Stimulated activated effector memory CD8-positive, alpha-beta T cell treated with anti-CD3 and anti-CD28 coated beads, Interleukin-12 subunit alpha, Interleukin-12 subunit beta, amount 100 ng/mL, for 72 hours (primary cell): ENCODE results near the gene YIPF2.
A peak's percentile ranks its signal among the peaks of the same experiment; 100 is the strongest.

Experiments
- ATAC-seq: fragments of 150-1000 bp; cut with Tn5 transposase; 2 replicates; pipeline ENCODE4 v1.10.0; 2021
- DNase-seq, 2 donors: peaks; one replicate each; pipeline ENCODE4 v3.0.0; 2021 to 2022; ENCODE audit warnings: low spot score in 2 of 2
- H3K27ac Mint-ChIP-seq: one replicate; pipeline ENCODE4 v1.8.0; 2022; ENCODE audit warnings: mild to moderate bottlenecking, mixed read lengths
- H3K36me3 Mint-ChIP-seq: one replicate; pipeline ENCODE4 v1.8.0; 2022; ENCODE audit warnings: mild to moderate bottlenecking, mixed read lengths
- H3K4me1 Mint-ChIP-seq: one replicate; pipeline ENCODE4 v1.8.0; 2022; ENCODE audit warnings: mixed read lengths
- H3K4me3 Mint-ChIP-seq: one replicate; pipeline ENCODE4 v1.8.0; 2022; ENCODE audit warnings: mild to moderate bottlenecking, mixed read lengths
- H3K9me3 Mint-ChIP-seq: one replicate; pipeline ENCODE4 v1.8.0; 2022; ENCODE audit warnings: mixed read lengths

Gene YIPF2

DNA sequence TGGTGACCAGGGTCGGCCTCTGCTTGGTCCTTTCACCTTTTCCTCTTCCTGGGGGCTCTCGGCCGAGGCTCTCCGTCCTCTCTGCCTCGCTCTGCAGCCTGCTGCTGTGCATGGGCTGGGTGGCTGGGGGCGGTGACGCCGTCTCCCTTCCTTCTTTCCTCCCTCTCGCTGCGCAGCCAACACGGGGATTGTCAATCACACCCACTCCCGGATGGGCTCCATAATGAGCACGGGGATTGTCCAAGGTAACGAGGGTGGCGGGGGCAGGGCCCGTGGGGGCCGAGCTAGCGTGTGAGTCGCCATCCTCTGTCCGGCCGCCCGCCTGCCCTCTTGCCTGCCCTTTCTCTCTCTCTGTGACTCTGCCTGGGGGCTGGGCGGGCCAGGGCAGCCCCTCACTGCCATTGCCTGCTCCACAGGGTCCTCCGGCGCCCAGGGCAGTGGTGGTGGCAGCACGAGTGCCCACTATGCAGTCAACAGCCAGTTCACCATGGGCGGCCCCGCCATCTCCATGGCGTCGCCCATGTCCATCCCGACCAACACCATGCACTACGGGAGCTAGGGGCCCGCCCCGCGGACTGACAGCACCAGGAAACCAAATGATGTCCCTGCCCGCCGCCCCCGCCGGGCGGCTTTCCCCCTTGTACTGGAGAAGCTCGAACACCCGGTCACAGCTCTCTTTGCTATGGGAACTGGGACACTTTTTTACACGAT is 7.1 kb downstream of the YIPF2 start:
- Mint-ChIP-seq H3K4me3 (no peak overlapping the region), H3K27ac (peak overlapping the region; percentile 52), H3K4me1 (peaks cover 13% of the 10 kb centered on the region), H3K9me3 (no peaks in the 10 kb centered on the region), H3K36me3 (peaks cover 65% of the 10 kb centered on the region)
- no peak for ATAC-seq
- no peak for DNase-seq

DNA sequence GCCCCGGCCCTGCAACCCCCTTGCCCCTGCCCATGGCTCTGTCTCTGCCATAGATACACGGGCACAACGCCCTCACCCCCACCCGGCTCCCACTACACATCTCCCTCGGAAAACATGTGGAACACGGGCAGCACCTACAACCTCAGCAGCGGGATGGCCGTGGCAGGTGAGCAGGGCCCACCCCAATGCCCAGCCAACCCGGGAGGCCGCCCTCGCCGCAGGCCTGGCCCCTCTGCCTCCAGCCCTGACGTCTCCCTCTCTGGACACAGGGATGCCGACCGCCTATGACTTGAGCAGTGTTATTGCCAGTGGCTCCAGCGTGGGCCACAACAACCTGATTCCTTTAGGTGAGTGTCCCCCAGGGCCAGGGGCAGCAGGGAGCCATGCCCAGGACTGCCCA is 7.7 kb downstream of the YIPF2 start:
- Mint-ChIP-seq H3K4me3 (no peak overlapping the region), H3K9me3 (no peaks in the 10 kb centered on the region), H3K36me3 (peaks cover 65% of the 10 kb centered on the region), H3K4me1 (peaks cover 13% of the 10 kb centered on the region), H3K27ac (peak overlapping the region; percentile 52)
- ATAC-seq (peak; percentile 5), DNase-seq (no peak)

DNA sequence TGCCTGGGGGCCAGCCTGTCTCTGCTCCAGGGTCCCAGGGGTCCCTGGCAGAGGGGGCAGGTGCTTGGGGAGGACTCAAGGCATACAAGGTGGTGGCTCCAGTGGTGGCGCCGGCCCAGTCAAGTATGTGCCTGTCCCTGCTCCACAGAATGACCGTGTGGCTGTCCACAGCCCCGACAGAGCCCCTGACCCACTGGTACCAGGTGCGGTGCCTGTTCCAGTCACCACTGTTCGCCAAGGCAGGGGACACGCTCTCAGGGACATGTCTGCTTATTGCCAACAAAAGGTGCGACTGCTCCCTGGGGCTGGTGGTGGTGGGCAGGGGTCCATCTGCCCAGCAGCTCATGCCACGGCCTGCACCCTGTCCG is 8.2 kb downstream of the YIPF2 start:
- Mint-ChIP-seq H3K4me1 (peaks cover 10% of the 10 kb centered on the region), H3K9me3 (no peaks in the 10 kb centered on the region), H3K27ac (no peak overlapping the region), H3K4me3 (no peak overlapping the region), H3K36me3 (peaks cover 61% of the 10 kb centered on the region)
- ATAC-seq, result no peak
- no peak for DNase-seq

DNA sequence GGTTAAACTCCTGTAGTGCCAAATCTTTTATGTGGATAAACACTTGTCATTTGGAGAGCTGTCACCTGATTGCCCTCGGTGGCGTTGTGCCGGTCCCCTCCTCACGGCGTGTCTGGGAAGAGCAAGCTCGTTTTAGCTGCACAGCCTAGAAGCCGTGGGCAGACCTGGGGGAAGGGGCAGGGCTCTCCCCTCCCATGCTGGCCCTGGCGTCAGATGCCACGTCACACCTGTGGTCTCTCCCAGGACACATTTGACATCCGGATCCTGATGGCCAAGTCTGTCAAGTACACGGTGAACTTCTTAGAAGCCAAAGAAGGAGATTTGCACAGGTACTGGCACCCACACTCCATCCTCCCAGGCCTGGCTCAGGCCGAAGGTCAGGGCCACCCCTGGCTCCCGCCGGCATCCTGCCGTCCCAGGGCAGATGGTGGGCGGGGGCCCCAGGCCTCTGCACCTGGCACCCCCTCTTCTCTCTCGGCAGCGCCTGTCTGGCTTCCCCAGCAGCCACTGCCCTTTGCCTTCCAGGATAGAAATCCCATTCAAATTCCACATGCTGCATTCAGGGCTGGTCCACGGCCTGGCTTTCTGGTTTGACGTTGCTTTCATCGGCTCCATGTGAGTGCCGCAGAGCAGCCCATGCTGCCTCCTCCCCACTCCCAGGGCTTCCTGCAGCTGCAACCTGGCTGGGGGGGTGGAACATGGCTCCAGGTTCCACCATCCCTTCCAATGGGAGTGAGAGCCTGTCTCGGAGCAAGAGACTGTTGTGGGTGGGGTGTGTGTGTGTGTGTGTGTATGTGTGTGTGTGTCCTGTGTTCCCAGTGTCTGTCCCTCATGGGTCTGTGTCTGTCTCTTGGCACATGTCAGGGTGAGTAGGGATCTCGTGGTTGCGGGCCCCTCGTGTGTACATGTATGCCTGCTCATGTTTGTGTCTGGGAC is 8.8 kb downstream of the YIPF2 start:
- ATAC-seq (no peak), DNase-seq (no peak)
- peaks cover 5% of the 10 kb centered on the region for H3K4me1 Mint-ChIP-seq
- H3K27ac Mint-ChIP-seq, result peak overlapping the region; percentile 16
- no peaks in the 10 kb centered on the region for H3K9me3 Mint-ChIP-seq
- no peak overlapping the region for H3K4me3 Mint-ChIP-seq
- peaks cover 56% of the 10 kb centered on the region for H3K36me3 Mint-ChIP-seq

DNA sequence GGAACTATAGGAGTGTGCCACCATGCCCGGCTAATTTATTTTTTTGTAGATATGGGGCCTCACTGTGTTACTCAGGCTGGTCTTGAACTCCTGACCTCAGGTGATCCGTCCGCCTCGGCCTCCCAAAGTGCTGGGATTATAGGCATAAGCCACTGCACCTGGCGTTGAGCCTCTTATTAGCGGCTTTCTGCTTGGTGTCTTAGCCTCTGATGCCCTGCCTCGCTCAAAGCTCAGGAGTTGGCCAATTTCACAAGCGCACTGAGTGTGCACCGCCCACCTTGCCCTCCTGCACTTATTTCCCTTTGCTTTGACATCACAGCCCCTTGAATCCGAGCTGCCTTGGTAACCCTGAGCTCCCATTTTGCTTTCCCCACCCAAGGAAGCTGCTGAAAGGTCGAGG is 10.1 kb downstream of the YIPF2 start:
- Mint-ChIP-seq H3K36me3 (peaks cover 56% of the 10 kb centered on the region), H3K9me3 (no peaks in the 10 kb centered on the region), H3K27ac (no peak overlapping the region), H3K4me1 (no peaks in the 10 kb centered on the region), H3K4me3 (no peak overlapping the region)
- DNase-seq, result no peak
- ATAC-seq, result no peak

DNA sequence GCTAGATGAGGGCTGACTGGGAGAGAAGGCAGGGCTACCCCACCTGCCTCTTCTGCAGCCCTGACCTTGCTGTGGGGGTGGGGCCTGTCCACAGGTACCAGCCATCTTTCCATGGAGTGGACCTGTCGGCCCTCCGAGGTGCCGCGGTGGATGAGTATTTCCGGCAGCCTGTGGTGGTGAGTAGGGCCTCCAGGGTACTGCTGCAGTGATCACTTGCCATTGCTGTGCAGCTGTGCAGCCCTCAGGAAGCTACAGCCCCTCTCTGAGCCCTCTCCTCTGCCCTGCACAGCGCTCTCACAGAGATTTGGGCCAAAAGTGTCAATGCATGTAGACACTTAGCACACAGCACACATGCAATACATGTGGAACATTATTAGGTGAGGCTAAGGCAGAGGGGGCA is 11.8 kb downstream of the YIPF2 start:
- H3K9me3 Mint-ChIP-seq, result no peaks in the 10 kb centered on the region
- no peak for DNase-seq
- no peak for ATAC-seq

DNA sequence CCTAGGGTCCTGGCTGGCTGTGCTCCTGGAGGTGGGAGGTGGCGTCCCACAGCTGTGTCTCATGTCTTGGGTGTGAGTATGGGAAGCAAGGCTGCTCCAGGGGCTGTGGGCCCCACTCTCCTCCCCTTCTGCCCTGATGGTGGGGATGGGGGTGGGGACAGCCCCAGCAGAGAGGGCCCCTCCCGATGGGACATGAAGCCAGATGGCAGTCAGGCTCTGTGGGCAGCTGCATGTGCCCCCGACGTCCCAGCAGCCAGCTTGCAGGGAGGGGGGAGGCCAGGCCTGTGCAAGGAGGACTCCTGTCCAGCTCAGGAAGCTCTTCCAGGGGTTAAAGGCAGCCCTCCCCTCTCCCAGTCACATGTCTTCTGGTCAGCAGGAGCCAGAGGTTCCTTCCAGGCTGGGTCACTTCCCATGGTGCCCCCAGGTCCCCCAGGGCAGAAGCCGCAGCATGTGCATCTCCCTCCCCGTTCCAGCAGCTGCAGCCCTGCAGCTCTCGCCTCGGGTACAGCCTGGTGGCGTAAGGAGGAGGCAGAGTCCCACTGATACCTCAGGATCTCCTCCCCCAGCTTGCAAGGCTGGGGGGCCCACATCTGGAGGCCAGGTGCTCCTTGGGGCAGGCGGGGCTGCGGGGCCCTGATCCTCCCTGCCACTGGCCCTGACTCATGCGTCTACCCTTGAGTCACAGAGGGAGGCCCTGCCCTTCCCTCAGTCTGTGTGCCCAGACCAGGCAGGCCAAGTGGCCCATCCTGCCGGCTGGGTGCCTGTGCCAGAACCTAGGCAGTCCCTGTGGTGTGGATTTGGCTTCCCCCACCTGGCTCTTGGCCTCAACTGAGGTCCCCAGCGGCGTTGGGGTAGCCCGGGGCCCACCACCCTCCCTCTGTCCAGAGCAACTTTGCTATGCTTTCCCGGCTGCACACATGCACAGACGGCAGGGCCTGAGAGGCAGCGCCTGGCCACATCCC is 13.0 kb downstream of the YIPF2 start:
- DNase-seq, result no peak

More for the DNA sequence above, 11.8 kb downstream of the YIPF2 start:
- no peak overlapping the region for H3K4me3 Mint-ChIP-seq
- no peaks in the 10 kb centered on the region for H3K4me1 Mint-ChIP-seq
- no peak overlapping the region for H3K27ac Mint-ChIP-seq
- peaks cover 54% of the 10 kb centered on the region for H3K36me3 Mint-ChIP-seq

DNA sequence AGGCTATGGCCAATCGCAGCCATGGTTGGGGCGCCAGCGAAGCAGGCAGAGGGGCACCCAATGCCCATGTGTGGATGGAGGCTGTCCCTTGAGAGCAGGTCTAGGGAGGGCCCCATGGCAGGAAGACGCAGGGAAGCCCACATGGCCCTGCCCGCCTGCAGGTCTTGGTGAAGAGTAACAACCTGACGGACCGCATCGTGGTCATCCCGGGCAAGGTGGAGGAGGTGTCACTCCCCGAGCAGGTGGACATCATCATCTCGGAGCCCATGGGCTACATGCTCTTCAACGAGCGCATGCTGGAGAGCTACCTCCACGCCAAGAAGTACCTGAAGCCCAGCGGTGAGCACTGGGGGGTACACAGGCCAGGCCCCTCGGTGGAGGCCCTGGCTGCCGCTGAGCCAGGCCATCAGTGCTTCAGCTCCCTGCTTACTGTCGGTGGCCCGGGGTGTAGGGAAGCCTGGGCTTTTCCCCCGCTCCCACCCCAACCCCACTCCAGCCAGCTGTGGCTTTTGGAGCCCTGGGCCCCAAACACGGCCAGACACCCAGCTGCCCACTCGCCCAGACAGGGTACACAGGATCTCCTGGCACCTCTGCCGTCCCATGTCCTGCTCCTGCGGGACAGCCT is 14.6 kb downstream of the YIPF2 start:
- no peak overlapping the region for H3K27ac Mint-ChIP-seq
- H3K36me3 Mint-ChIP-seq, result peaks cover 68% of the 10 kb centered on the region
- H3K4me3 Mint-ChIP-seq, result no peak overlapping the region
- H3K4me1 Mint-ChIP-seq, result no peaks in the 10 kb centered on the region
- DNase-seq (no peak), ATAC-seq (peak; percentile 22)
- H3K9me3 Mint-ChIP-seq, result no peaks in the 10 kb centered on the region

More for the DNA sequence above, 13.0 kb downstream of the YIPF2 start:
- no peak for ATAC-seq
- Mint-ChIP-seq H3K27ac (no peak overlapping the region), H3K9me3 (no peaks in the 10 kb centered on the region), H3K36me3 (peaks cover 57% of the 10 kb centered on the region), H3K4me3 (no peak overlapping the region), H3K4me1 (no peaks in the 10 kb centered on the region)

DNA sequence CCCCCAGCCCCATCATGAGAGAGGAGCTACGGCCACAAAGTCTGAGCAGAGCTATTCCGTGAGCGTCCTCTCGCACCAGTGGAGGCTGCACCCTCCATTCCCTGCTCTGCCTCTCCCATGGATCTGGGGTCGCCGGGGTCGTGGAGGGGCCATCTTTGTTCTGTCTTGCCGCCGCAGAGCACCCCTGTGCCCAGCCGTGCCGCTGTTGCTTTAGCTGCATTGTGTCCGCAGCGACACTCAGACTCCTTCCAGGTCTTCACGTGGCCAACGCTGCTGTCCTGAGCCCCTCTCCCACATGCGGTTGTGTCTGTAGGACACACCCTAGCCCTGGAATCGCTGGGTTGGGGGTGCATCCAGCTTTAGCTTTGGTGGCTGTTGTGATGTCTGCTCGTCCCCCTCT is 15.8 kb downstream of the YIPF2 start:
- DNase-seq (no peak), ATAC-seq (no peak)
- H3K9me3 Mint-ChIP-seq, result no peaks in the 10 kb centered on the region
- peaks cover 68% of the 10 kb centered on the region for H3K36me3 Mint-ChIP-seq
- H3K4me3 Mint-ChIP-seq, result no peak overlapping the region
- no peak overlapping the region for H3K27ac Mint-ChIP-seq
- H3K4me1 Mint-ChIP-seq, result no peaks in the 10 kb centered on the region

DNA sequence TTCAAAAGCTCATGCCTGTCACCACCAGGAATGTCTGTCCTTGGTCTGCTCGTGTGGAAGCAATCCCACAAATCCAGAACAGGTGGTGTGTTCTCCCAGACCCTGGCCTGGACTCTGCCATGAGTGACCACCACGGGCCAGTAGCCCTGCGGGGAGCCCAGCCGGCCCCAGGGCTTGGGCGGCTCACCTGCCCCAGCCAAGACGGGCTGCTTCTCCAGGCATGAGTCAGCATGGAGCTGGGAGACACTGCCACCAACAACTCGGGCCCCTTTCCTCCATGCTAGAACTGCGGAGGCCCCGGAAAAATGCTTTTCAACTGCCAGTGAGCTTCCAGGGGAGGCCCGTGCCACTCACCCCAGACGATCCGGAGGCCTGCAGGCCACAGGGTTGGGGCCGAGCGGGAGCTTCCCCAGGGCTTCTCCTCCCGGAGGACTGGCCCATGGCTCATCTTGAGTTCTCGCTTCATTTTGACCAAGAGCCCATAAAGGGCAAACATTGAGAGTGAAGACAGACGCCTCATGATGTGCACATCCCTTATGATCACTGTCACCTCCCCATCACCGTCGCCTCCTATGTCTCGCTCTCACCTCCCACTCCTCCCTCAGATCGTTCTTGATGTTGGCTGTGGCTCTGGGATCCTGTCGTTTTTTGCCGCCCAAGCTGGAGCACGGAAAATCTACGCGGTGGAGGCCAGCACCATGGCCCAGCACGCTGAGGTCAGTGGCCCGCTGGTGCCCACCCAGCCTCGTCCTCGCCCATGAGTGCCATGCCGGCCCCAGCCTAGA is 16.7 kb downstream of the YIPF2 start:
- Mint-ChIP-seq H3K4me3 (no peak overlapping the region), H3K9me3 (no peaks in the 10 kb centered on the region), H3K36me3 (peaks cover 66% of the 10 kb centered on the region), H3K4me1 (no peaks in the 10 kb centered on the region), H3K27ac (no peak overlapping the region)
- ATAC-seq (no peak), DNase-seq (no peak)

DNA sequence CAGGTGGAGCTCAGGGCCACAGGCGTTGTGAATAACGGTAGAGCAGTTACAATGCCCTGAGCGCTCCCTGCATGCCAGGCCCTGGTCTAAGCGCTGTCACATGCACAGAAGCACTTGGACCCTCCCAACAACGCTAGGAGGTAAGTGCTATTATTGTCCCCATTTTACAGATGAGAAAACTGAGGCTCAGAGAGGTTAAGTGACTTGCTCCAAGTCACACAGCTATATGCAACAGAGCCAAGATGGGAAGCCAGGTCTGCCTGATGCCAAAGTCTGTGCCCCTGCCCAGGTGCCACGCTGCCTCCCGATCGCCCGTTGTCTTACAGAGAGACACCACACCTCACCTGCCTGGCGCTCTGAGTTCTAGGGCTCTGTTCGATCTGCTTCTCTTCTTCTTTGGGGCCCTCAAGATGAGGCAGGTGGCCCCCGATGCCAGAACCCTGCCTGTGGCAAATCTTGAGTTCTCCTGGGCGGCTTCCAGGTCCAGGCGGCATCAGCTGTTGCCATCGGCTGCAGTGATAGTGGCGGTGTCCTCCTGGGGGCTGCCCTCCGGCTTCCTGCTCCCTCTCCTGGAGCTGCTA is 20.0 kb downstream of the YIPF2 start:
- Mint-ChIP-seq H3K36me3 (peaks cover 63% of the 10 kb centered on the region), H3K27ac (no peak overlapping the region), H3K4me1 (no peaks in the 10 kb centered on the region), H3K9me3 (no peaks in the 10 kb centered on the region), H3K4me3 (no peak overlapping the region)
- ATAC-seq (no peak), DNase-seq (no peak)

DNA sequence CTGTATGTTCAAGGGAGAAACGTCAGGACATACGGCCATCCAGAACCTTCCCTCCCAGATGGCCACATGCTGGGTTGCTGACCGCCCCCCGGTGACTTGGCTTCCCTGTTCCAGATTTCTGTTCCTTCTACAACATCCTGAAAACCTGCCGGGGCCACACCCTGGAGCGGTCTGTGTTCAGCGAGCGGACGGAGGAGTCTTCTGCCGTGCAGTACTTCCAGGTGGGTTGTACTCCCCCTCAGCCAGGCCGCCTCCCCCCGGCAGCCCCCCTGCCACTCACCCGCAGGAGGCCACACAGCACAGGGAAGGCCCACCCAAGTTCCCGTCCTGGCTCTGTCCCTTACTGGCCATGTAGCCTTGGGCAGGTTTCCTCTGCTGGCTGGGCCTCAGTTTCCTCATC is 20.5 kb downstream of the YIPF2 start:
- H3K4me1 Mint-ChIP-seq, result no peaks in the 10 kb centered on the region
- H3K36me3 Mint-ChIP-seq, result peaks cover 62% of the 10 kb centered on the region
- ATAC-seq (no peak), DNase-seq (no peak)
- H3K9me3 Mint-ChIP-seq, result no peaks in the 10 kb centered on the region
- H3K27ac Mint-ChIP-seq, result no peak overlapping the region
- H3K4me3 Mint-ChIP-seq, result no peak overlapping the region

DNA sequence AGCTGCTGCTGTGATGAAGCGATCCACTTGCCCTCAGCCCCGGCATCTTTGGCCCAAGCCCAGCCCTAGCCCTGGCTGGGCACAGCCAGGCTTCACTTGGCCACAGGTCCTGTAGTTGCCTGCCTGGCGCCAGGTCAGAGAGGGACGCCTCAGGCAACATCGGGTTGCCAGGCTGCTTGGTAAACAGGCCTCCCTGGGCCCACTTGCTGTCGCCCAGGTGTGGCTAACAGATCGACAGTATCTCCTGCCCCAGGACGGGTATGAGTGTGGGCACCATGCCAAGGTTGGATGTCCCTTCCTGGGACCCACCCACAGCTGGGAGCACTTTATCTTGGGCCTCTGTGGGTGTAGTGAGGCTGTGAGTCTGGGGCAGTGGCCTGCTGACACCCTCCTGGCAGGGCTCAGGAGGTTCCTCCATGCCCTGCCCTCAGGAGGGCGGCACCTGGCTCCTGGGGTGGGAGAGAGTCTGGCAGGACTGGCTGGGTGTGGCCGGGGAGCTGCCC is 29.2 kb downstream of the YIPF2 start:
- no peak for ATAC-seq
- no peak overlapping the region for H3K4me3 Mint-ChIP-seq
- H3K4me1 Mint-ChIP-seq, result peaks cover 18% of the 10 kb centered on the region
- peaks cover 7% of the 10 kb centered on the region for H3K36me3 Mint-ChIP-seq
- DNase-seq, result no peak
- no peaks in the 10 kb centered on the region for H3K9me3 Mint-ChIP-seq
- H3K27ac Mint-ChIP-seq, result no peak overlapping the region

DNA sequence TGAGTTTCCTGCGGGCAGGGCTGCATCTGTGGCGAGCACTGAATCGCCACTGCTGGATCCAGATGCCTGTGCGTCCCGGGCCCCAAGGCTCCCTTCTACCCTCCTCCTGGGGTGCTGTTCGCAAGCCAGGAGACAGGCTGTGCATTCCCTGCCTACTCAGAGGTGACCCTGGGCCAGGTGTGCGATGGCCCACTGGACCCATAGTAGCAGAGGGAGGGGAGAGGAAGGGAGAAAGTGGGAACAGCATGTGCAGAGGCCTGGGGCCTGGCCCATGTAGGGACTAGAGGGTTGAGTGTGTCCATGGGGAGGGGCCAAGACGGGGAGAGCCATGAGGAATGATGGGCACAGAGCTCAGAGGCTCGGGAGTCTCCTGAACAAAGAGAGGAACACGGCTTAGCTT is 29.8 kb downstream of the YIPF2 start:
- H3K4me3 Mint-ChIP-seq, result no peak overlapping the region
- peaks cover 18% of the 10 kb centered on the region for H3K4me1 Mint-ChIP-seq
- no peaks in the 10 kb centered on the region for H3K9me3 Mint-ChIP-seq
- peaks cover 7% of the 10 kb centered on the region for H3K36me3 Mint-ChIP-seq
- ATAC-seq (no peak), DNase-seq (no peak)
- H3K27ac Mint-ChIP-seq, result no peak overlapping the region
